Mesenchymal stem cell (in vitro differentiated cells and primary cell): ENCODE measurements around the gene NAALADL2.
A peak's percentile ranks its signal among the peaks of the same experiment; 100 is the strongest.

Experiments
- DNase-seq: peaks from one replicate; pipeline ENCODE4 v3.0.0-alpha.2; 2013
- H2AFZ ChIP-seq: one replicate; pipeline ENCODE4 v1.6.1; 2013; ENCODE audit warnings: low read depth, mild to moderate bottlenecking, control low read depth, inconsistent platforms, low read length, moderate library complexity
- H2AK5ac ChIP-seq: 2 replicates; pipeline ENCODE4 v1.6.1; 2013; ENCODE audit warnings: low read length, moderate library complexity, mild to moderate bottlenecking, inconsistent platforms; ENCODE audit not compliant: severe bottlenecking
- H2BK120ac ChIP-seq: one replicate; pipeline ENCODE4 v1.6.1; 2013; ENCODE audit warnings: low read depth, mild to moderate bottlenecking, inconsistent platforms, low read length, moderate library complexity
- H2BK12ac ChIP-seq, 2 experiments: one replicate each; pipeline ENCODE4 v1.6.1; 2013; ENCODE audit warnings: inconsistent platforms in 2 of 2, low read length in 2 of 2, mild to moderate bottlenecking in 2 of 2, moderate library complexity in 2 of 2, control low read depth in 1 of 2
- H2BK15ac ChIP-seq: one replicate; pipeline ENCODE4 v1.6.1; 2013; ENCODE audit warnings: mild to moderate bottlenecking, low read depth, inconsistent platforms; ENCODE audit not compliant: poor library complexity, severe bottlenecking
- H2BK5ac ChIP-seq: 2 replicates; pipeline ENCODE4 v1.6.1; 2013; ENCODE audit warnings: low read depth, mild to moderate bottlenecking, low read length, control low read depth, inconsistent platforms; ENCODE audit not compliant: poor library complexity, severe bottlenecking
- H3K14ac ChIP-seq, 2 experiments: one replicate each; pipeline ENCODE4 v1.6.1; 2013; ENCODE audit warnings: inconsistent platforms in 2 of 2, low read length in 2 of 2, control low read depth in 1 of 2, mild to moderate bottlenecking in 1 of 2, moderate library complexity in 1 of 2
- H3K18ac ChIP-seq, 2 experiments: one replicate each; pipeline ENCODE4 v1.6.1; 2013; ENCODE audit warnings: inconsistent platforms in 2 of 2, low read length in 2 of 2, control low read depth in 1 of 2, low read depth in 1 of 2, mild to moderate bottlenecking in 1 of 2
- H3K23ac ChIP-seq, 2 experiments: one replicate each; pipeline ENCODE4 v1.6.1; 2013; ENCODE audit warnings: inconsistent platforms in 2 of 2, low read length in 2 of 2, mild to moderate bottlenecking in 2 of 2, moderate library complexity in 2 of 2, control low read depth in 1 of 2
- H3K27ac ChIP-seq: 2 replicates; pipeline ENCODE4 v1.5.1; 2013; ENCODE audit warnings: mild to moderate bottlenecking, moderate library complexity, low read length, control low read depth, inconsistent platforms; ENCODE audit not compliant: poor library complexity, severe bottlenecking
- H3K27me3 ChIP-seq, 2 experiments: 2 replicates each; pipeline versions ENCODE4 v1.6.1 to v1.7.0; 2013; ENCODE audit warnings: low read length in 2 of 2, mild to moderate bottlenecking in 2 of 2, moderate library complexity in 2 of 2, control low read depth in 1 of 2, inconsistent platforms in 1 of 2; ENCODE audit not compliant: control insufficient read depth in 1 of 2, insufficient read depth in 1 of 2
- H3K36me3 ChIP-seq, 2 experiments: 2 replicates each; pipeline versions ENCODE4 v1.6.1 to v1.7.0; 2013; ENCODE audit warnings: low read length in 2 of 2, control low read depth in 1 of 2, inconsistent platforms in 1 of 2, low read depth in 1 of 2, mild to moderate bottlenecking in 1 of 2; ENCODE audit not compliant: insufficient read depth in 2 of 2, control insufficient read depth in 1 of 2
- H3K4ac ChIP-seq, 2 experiments: one replicate each; pipeline ENCODE4 v1.6.1; 2013; ENCODE audit warnings: inconsistent platforms in 2 of 2, low read length in 2 of 2, mild to moderate bottlenecking in 2 of 2, moderate library complexity in 2 of 2, control low read depth in 1 of 2, low read depth in 1 of 2
- H3K4me1 ChIP-seq: 2 replicates; pipeline ENCODE4 v1.6.1; 2013; ENCODE audit warnings: low read depth, low read length, control low read depth; ENCODE audit not compliant: control insufficient read depth, insufficient read depth
- H3K4me2 ChIP-seq: 2 replicates; pipeline ENCODE4 v1.6.1; 2013; ENCODE audit warnings: low read length, mild to moderate bottlenecking, inconsistent platforms; ENCODE audit not compliant: poor library complexity, severe bottlenecking
- H3K4me3 ChIP-seq, 2 experiments: 2 replicates each; pipeline versions ENCODE4 v1.5.1 to v1.7.0; 2013; ENCODE audit warnings: low read length in 2 of 2, mild to moderate bottlenecking in 2 of 2, control low read depth in 1 of 2, low read depth in 1 of 2; ENCODE audit not compliant: insufficient read depth in 1 of 2
- H3K79me1 ChIP-seq: replicated peaks from 2 replicates; pipeline ENCODE4 v1.6.1; 2013; ENCODE audit warnings: mild to moderate bottlenecking, control low read depth, low read length, inconsistent platforms; ENCODE audit not compliant: poor library complexity, severe bottlenecking
- H3K9ac ChIP-seq: 2 replicates; pipeline ENCODE4 v1.7.0; 2013; ENCODE audit warnings: mild to moderate bottlenecking, low read length, moderate library complexity
- H3K9me3 ChIP-seq: 2 replicates; pipeline ENCODE4 v1.7.0; 2013; ENCODE audit warnings: mild to moderate bottlenecking, low read length; ENCODE audit not compliant: control insufficient read depth
- H4K8ac ChIP-seq: one replicate; pipeline ENCODE4 v1.6.1; 2013; ENCODE audit warnings: inconsistent platforms, mild to moderate bottlenecking, low read length, moderate library complexity
- H4K91ac ChIP-seq: one replicate; pipeline ENCODE4 v1.6.1; 2013; ENCODE audit warnings: mild to moderate bottlenecking, low read length, inconsistent platforms
- WGBS: methylation state at CpG from one replicate; pipeline ENCODE4 v1.1.7; 2013; ENCODE audit warnings: mixed read lengths; 5-methylcytosine and 5-hydroxymethylcytosine counted together

The NAALADL2 gene

DNA sequence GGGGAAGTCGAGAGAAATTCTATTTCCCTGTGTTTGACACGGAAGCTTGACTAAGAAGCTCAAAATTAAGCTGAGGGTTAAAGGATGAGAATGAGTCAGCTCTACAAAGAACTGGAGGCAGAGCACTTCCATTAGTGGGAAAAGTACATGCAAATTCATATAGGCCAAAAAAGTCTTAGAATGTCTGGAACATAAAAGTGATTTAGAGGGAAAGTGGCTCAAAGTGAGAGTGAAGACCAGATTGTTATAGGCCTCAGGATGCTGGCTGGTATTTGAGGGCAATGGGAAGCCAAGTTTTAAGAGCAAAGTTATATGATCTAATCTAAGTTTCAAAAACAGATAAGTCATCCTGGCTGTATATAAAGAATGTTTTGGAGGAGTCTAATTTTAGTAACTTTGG lies 857.3 kb downstream of the NAALADL2 start:
- WGBS: 87% methylated on average over 2 of the region's 2 CpGs

DNA sequence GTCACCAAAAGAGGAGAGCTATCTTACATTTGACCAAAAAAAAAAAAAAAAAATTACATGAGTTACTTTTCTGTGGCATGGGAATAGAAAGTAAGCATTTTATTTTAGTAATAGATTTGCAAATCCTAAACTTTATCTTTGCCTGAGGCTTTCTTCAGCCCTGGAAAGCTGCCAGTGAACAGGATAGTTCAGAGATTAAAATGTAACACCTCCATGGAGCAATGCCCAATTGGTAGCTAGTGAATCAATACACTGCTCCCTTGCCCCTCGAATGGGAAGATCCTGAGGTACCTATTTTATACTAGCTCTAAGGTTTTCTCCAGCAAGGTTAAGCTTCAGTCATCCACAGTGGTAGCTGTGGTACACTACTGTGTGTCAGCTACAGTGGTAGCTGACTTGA lies 867.1 kb downstream of the NAALADL2 start:
- H4K91ac ChIP-seq: no peak overlapping the region

More for the DNA sequence above, 857.3 kb downstream of the NAALADL2 start:
- Histone ChIP-seq H4K8ac (no peak overlapping the region), H4K91ac (no peak overlapping the region), H3K4me1 (no peaks in the 10 kb centered on the region), H2BK15ac (no peak overlapping the region), H3K23ac (no peak overlapping the region), H3K79me1 (no peaks in the 10 kb centered on the region), H3K9me3 (no peaks in the 10 kb centered on the region), H3K27ac (no peak overlapping the region), H2BK5ac (no peak overlapping the region), H3K4me2 (no peak overlapping the region), H3K36me3 (no peaks in the 10 kb centered on the region), H3K4ac (no peak overlapping the region), H2BK120ac (no peak overlapping the region), H2AK5ac (no peak overlapping the region), H3K9ac (no peak overlapping the region), H3K27me3 (no peaks in the 10 kb centered on the region), H2AFZ (no peak overlapping the region), H3K4me3 (no peak overlapping the region), H3K18ac (no peak overlapping the region), H3K14ac (no peak overlapping the region), H2BK12ac (no peak overlapping the region)
- peak; percentile 34 for DNase-seq

DNA sequence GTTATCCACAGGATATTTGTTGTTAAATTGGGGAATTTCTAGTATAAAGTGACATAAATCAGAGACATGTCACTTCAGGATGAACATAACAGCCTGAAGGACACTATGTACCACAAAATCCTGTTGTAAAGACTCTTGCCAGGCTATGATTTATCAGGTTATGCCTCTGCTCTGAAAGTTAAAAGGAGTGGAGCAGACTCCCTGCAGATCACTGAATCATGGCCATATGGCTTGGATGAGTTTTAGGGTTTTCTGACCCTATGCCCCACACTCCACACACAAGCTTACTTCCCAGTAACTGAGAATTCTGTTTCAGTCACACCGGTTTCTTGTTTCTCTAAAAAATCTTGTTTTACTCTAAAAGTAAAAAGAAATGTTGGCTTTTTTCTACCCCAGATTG lies 869.4 kb downstream of the NAALADL2 start:
- Histone ChIP-seq H3K14ac (no peak overlapping the region), H3K4me3 (no peak overlapping the region), H3K23ac (no peak overlapping the region), H3K36me3 (no peaks in the 10 kb centered on the region), H4K8ac (no peak overlapping the region), H3K4me1 (no peaks in the 10 kb centered on the region), H2AK5ac (no peak overlapping the region), H2BK120ac (no peak overlapping the region), H2BK12ac (no peak overlapping the region), H3K79me1 (no peaks in the 10 kb centered on the region), H3K9ac (no peak overlapping the region), H3K9me3 (no peaks in the 10 kb centered on the region), H2BK5ac (no peak overlapping the region), H3K4me2 (no peak overlapping the region), H2AFZ (no peak overlapping the region), H3K18ac (peak overlapping the region in 1 of 2 experiments; percentile 21), H3K27me3 (no peaks in the 10 kb centered on the region), H4K91ac (no peak overlapping the region), H3K4ac (no peak overlapping the region), H2BK15ac (no peak overlapping the region), H3K27ac (no peak overlapping the region)
- DNase-seq: peak; percentile 7
- WGBS: no CpG with 5 or more reads among the region's 1 CpG

More for the DNA sequence above, 867.1 kb downstream of the NAALADL2 start:
- Histone ChIP-seq H3K4me2 (no peak overlapping the region), H3K9me3 (no peaks in the 10 kb centered on the region), H3K18ac (no peak overlapping the region), H3K4me1 (no peaks in the 10 kb centered on the region), H3K4ac (no peak overlapping the region), H3K9ac (no peak overlapping the region), H2BK15ac (no peak overlapping the region), H3K27ac (no peak overlapping the region), H2AFZ (no peak overlapping the region), H3K36me3 (no peaks in the 10 kb centered on the region), H4K8ac (no peak overlapping the region), H3K79me1 (no peaks in the 10 kb centered on the region), H2BK12ac (no peak overlapping the region), H3K14ac (no peak overlapping the region), H3K23ac (no peak overlapping the region), H2BK5ac (no peak overlapping the region), H3K27me3 (no peaks in the 10 kb centered on the region), H2BK120ac (no peak overlapping the region), H3K4me3 (no peak overlapping the region), H2AK5ac (no peak overlapping the region)
- no peak for DNase-seq
- 100% methylated on average over 1 of the region's 1 CpG for WGBS

DNA sequence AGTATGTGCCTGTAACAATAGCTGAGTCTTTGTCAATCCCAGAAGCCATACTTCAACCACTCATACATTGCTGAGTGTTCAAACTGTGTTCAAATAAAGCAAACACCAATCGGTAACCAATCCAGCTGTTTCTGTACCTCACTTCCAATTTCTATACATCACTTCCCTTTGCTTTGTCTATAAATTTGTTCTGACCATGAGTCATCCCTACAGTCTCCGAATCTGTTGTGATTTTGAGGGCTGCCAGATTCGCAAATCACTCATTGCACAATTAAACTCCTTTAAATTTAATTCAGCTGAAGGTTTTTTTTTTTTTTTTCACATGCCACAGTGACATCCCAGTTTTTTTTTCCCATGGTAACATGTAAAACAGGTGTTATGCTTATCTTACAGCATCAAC lies 870.3 kb downstream of the NAALADL2 start:
- Histone ChIP-seq H2BK12ac (no peak overlapping the region), H3K36me3 (no peaks in the 10 kb centered on the region), H3K4ac (no peak overlapping the region), H3K9me3 (no peaks in the 10 kb centered on the region), H3K27me3 (no peaks in the 10 kb centered on the region), H3K79me1 (no peaks in the 10 kb centered on the region), H3K23ac (no peak overlapping the region), H4K8ac (no peak overlapping the region), H4K91ac (no peak overlapping the region), H3K4me1 (no peaks in the 10 kb centered on the region), H2BK15ac (no peak overlapping the region), H3K14ac (no peak overlapping the region), H2BK120ac (no peak overlapping the region), H3K4me2 (no peak overlapping the region), H2AK5ac (no peak overlapping the region), H3K9ac (no peak overlapping the region), H3K4me3 (no peak overlapping the region), H2BK5ac (no peak overlapping the region), H3K18ac (no peak overlapping the region), H2AFZ (no peak overlapping the region), H3K27ac (no peak overlapping the region)
- 72% methylated on average over 3 of the region's 3 CpGs for WGBS
- DNase-seq: no peak
